Esophagus (tissue), 2 donors: Measurements from ENCODE around the gene VWA2. TPM values are rescaled to one million over a fixed set of nuclear protein-coding genes. Genes with fewer than 3 reads are reported as not detected.
"Not testable (repeated sequence)": the region's sequence is repeated elsewhere in the genome, so short reads cannot be mapped to it uniquely, and the experiment has no call there.

Experiments used
- H3K27ac ChIP-seq, 2 donors: one replicate each; pipeline ENCODE4 v1.5.1; 2013; ENCODE audit warnings: low read depth in 2 of 2, mild to moderate bottlenecking in 2 of 2, inconsistent platforms in 1 of 2, low read length in 1 of 2, moderate library complexity in 1 of 2
- H3K27me3 ChIP-seq, 2 donors: one replicate each; pipeline ENCODE4 v1.6.1; 2013; ENCODE audit warnings: low read length in 2 of 2, control low read depth in 1 of 2, mild to moderate bottlenecking in 1 of 2; ENCODE audit not compliant: insufficient read depth in 2 of 2, control insufficient read depth in 1 of 2
- H3K36me3 ChIP-seq, 2 donors: one replicate each; pipeline ENCODE4 v1.6.1; 2013; ENCODE audit warnings: low read length in 1 of 2; ENCODE audit not compliant: control insufficient read depth in 2 of 2, insufficient read depth in 2 of 2
- H3K4me1 ChIP-seq, 2 donors: one replicate each; pipeline ENCODE4 v1.6.1; 2013; ENCODE audit warnings: low read length in 1 of 2; ENCODE audit not compliant: control insufficient read depth in 2 of 2, insufficient read depth in 2 of 2
- H3K4me3 ChIP-seq, 2 donors: one replicate each; pipeline ENCODE4 v1.5.1; 2013; ENCODE audit warnings: low read length in 2 of 2, mild to moderate bottlenecking in 2 of 2, low read depth in 1 of 2, moderate library complexity in 1 of 2
- H3K9me3 ChIP-seq, 2 donors: one replicate each; pipeline ENCODE4 v1.6.1; 2013; ENCODE audit warnings: mild to moderate bottlenecking in 2 of 2, low read depth in 1 of 2, low read length in 1 of 2, moderate library complexity in 1 of 2; ENCODE audit not compliant: control insufficient read depth in 2 of 2, insufficient read depth in 1 of 2
- WGBS, 2 donors: extraction: QIAGEN DNeasy Blood & Tissue Kit; methylation state at CpG; one replicate each; pipeline ENCODE4 v1.1.7; 2013; 5-methylcytosine and 5-hydroxymethylcytosine counted together
- polyA plus RNA-seq, 2 donors: library from polyadenylated mRNA; stranded (reverse); fragments of 200-250 nt; gene quantifications; one replicate each; pipeline ENCODE4 v1.2.3, GENCODE V29; 2013
- donor health status: healthy with polysubstance abuse.
- donor health status: Bipolar disorder and iron deficiency.

Gene VWA2
- polyA plus RNA-seq, 2 donors: 0.71 to 1.4 TPM

- no peaks in the 10 kb centered on the region for H3K9me3 ChIP-seq
- 73 to 75% methylated on average over 10 of the region's 10 CpGs for WGBS, 2 donors
- H3K4me3 ChIP-seq: no peak overlapping the region
- H3K27ac ChIP-seq: no peak overlapping the region
- H3K27me3 ChIP-seq: no peaks in the 10 kb centered on the region
- H3K36me3 ChIP-seq: peaks cover 0 to 6% of the 10 kb centered on the region in 2 donors
- H3K4me1 ChIP-seq: peaks cover 2 to 8% of the 10 kb centered on the region in 2 donors
These were observed 90.7 kb downstream of the VWA2 start for GRCh38 chr10:114329634-114330365.

- H3K27me3 ChIP-seq: no peaks in the 10 kb centered on the region
- WGBS, 2 donors: 53 to 60% methylated on average over 14 of the region's 14 CpGs
- peaks cover 0 to 6% of the 10 kb centered on the region in 2 donors for H3K36me3 ChIP-seq
- H3K4me3 ChIP-seq: no peak overlapping the region
- peak overlapping the region; percentile 1 to 34 for H3K27ac ChIP-seq
- H3K4me1 ChIP-seq: peaks cover 4 to 17% of the 10 kb centered on the region in 2 donors
- H3K9me3 ChIP-seq: no peaks in the 10 kb centered on the region
These were observed 93.5 kb downstream of the VWA2 start for GRCh38 chr10:114332301-114333192.

- H3K4me1 ChIP-seq: peaks cover 6 to 21% of the 10 kb centered on the region in 2 donors
These were observed 94.4 kb downstream of the VWA2 start for GRCh38 chr10:114333441-114333840.

GRCh38 chr10:114334301-114334700 is 95.2 kb downstream of the VWA2 start:
- Histone ChIP-seq H3K9me3 (no peaks in the 10 kb centered on the region), H3K27ac (no peak overlapping the region), H3K36me3 (peaks cover 0 to 2% of the 10 kb centered on the region in 2 donors), H3K4me1 (peaks cover 6 to 17% of the 10 kb centered on the region in 2 donors), H3K27me3 (no peaks in the 10 kb centered on the region), H3K4me3 (no peak overlapping the region)
- 67 to 71% methylated on average over 6 of the region's 6 CpGs for WGBS, 2 donors

More at GRCh38 chr10:114333441-114333840, 94.4 kb downstream of the VWA2 start:
- not testable (repeated sequence) for H3K9me3 ChIP-seq, H3K27ac ChIP-seq, H3K27me3 ChIP-seq, H3K36me3 ChIP-seq, H3K4me3 ChIP-seq
- WGBS, 2 donors: 89 to 92% methylated on average over 5 of the region's 5 CpGs

- peaks cover 4 to 17% of the 10 kb centered on the region in 2 donors for H3K4me1 ChIP-seq
- no peaks in the 10 kb centered on the region for H3K36me3 ChIP-seq
- 71 to 73% methylated on average over 3 of the region's 3 CpGs for WGBS, 2 donors
- no peak overlapping the region for H3K4me3 ChIP-seq
- no peak overlapping the region for H3K27ac ChIP-seq
- no peaks in the 10 kb centered on the region for H3K27me3 ChIP-seq
- no peaks in the 10 kb centered on the region for H3K9me3 ChIP-seq
These were observed 96.6 kb downstream of the VWA2 start for GRCh38 chr10:114335614-114336013.

GRCh38 chr10:114336823-114337509 is 97.9 kb downstream of the VWA2 start:
- 64 to 68% methylated on average over 10 of the region's 10 CpGs for WGBS, 2 donors
- Histone ChIP-seq H3K4me3 (no peak overlapping the region), H3K4me1 (peaks cover 7 to 16% of the 10 kb centered on the region in 2 donors), H3K36me3 (no peaks in the 10 kb centered on the region), H3K9me3 (no peaks in the 10 kb centered on the region), H3K27ac (peak overlapping the region in 1 of 2 donors; percentile 75), H3K27me3 (no peaks in the 10 kb centered on the region)

GRCh38 chr10:114337510-114338462 is 98.7 kb downstream of the VWA2 start:
- Histone ChIP-seq H3K4me3 (no peak overlapping the region), H3K4me1 (peaks cover 7 to 12% of the 10 kb centered on the region in 2 donors), H3K27me3 (no peaks in the 10 kb centered on the region), H3K9me3 (no peaks in the 10 kb centered on the region), H3K36me3 (no peaks in the 10 kb centered on the region), H3K27ac (peak overlapping the region in 1 of 2 donors; percentile 75)
- 60 to 65% methylated on average over 19 of the region's 19 CpGs for WGBS, 2 donors

- H3K9me3 ChIP-seq: no peaks in the 10 kb centered on the region
- WGBS, 2 donors: 57 to 80% methylated on average over 8 of the region's 8 CpGs
These were observed 101.8 kb downstream of the VWA2 start for GRCh38 chr10:114340816-114341215.

More at GRCh38 chr10:114340816-114341215, 101.8 kb downstream of the VWA2 start:
- Histone ChIP-seq H3K4me1 (peaks cover 10 to 12% of the 10 kb centered on the region in 2 donors), H3K4me3 (no peak overlapping the region), H3K36me3 (no peaks in the 10 kb centered on the region), H3K27ac (no peak overlapping the region), H3K27me3 (no peaks in the 10 kb centered on the region)
